Psoas muscle (tissue), 8 donors: Measurements from ENCODE around the gene CPNE1. TPM values are rescaled to one million over a fixed set of nuclear protein-coding genes. Genes with fewer than 3 reads are reported as not detected.
A peak's percentile ranks its signal among the peaks of the same experiment; 100 is the strongest.

Experiments
- ATAC-seq, 4 donors: fragments of 200-7000 bp; cut with Tn5 transposase; one replicate each; pipeline ENCODE4 v1.9.1; 2020; ENCODE audit warnings: moderate library complexity in 3 of 4, mild to moderate bottlenecking in 2 of 4
- DNase-seq, 2 donors: peaks; one replicate each; pipeline ENCODE4 v3.0.0-alpha.2; 2020
- H3K27ac ChIP-seq: fragments of 200-600 bp; one replicate; pipeline ENCODE4 v1.8.0; 2022
- H3K27me3 ChIP-seq, 3 donors: fragments of 200-600 bp in 1 of 3; one replicate each; pipeline versions ENCODE4 v1.6.1 to v1.8.0; 2013 to 2022; ENCODE audit warnings: low read length in 2 of 3, mild to moderate bottlenecking in 2 of 3, moderate library complexity in 1 of 3; ENCODE audit not compliant: insufficient read depth in 3 of 3
- H3K36me3 ChIP-seq, 2 donors: fragments of 200-600 bp in 1 of 2; one replicate each; pipeline versions ENCODE4 v1.6.1 to v1.8.0; 2013 to 2022; ENCODE audit warnings: low read depth in 1 of 2, mild to moderate bottlenecking in 1 of 2, moderate library complexity in 1 of 2; ENCODE audit not compliant: insufficient read depth in 1 of 2
- H3K4me1 ChIP-seq: fragments of 200-600 bp; one replicate; pipeline ENCODE4 v1.8.0; 2022
- H3K4me3 ChIP-seq: fragments of 200-600 bp; one replicate; pipeline ENCODE4 v1.8.0; 2022; ENCODE audit warnings: mild to moderate bottlenecking
- H3K9me3 ChIP-seq: fragments of 200-600 bp; one replicate; pipeline ENCODE4 v1.8.0; 2022
- whole genome bisulfite sequencing, 3 donors: extraction: QIAGEN DNeasy Blood & Tissue Kit; methylation state at CpG; one replicate each; pipeline versions ENCODE4 v1.1.6 to v1.1.7; 2013; 5-methylcytosine and 5-hydroxymethylcytosine counted together
- intact Hi-C, 2 donors: fragments of 100-400 bp; cut with DNase I; formaldehyde crosslinking; loops; one replicate each; pipeline versions ENCODE4 v1.11.0 to v1.14.2; 2022
- polyA plus RNA-seq, 3 donors: library from polyadenylated mRNA; stranded (reverse); fragments of 200-250 nt; gene quantifications; one replicate each; pipeline ENCODE4 v1.2.3, GENCODE V29; 2013
- total RNA-seq, 4 donors: library from RNA; stranded (reverse); fragmentation: NEBNext Ultra II Directional in 2 of 4; extraction: Animal tissue kit (Norgen Biotek cat#: 25700) in 2 of 4; gene quantifications; one replicate each; pipeline versions ENCODE4 v1.2.1 to v1.2.4, GENCODE V29; 2021 to 2023
- TF ChIP-seq, protein P1 (sequence below): fragments of 200-600 bp; IDR thresholded peaks from one replicate; pipeline ENCODE4 v1.8.0; 2022; ENCODE audit warnings: antibody characterized with exemption
- donor health status: healthy with polysubstance abuse.
- donor health status: DM: no; HTN: no; CAD: no; lungs with moderate emphysema.
- donor health status: Bipolar disorder and iron deficiency.
- donor health status: healthy.
- donor health status: DM: yes; HTN: yes; CAD: no.
- donor health status: DM: no; HTN: no; CAD: no.
- donor health status: DM: no; HTN: no; CAD: no.
- donor health status: DM: yes; HTN: yes; CAD: no.

Gene CPNE1
- total and polyA plus RNA-seq, 7 donors, result 55.9 to 75.4 (median 62.1) TPM

DNA sequence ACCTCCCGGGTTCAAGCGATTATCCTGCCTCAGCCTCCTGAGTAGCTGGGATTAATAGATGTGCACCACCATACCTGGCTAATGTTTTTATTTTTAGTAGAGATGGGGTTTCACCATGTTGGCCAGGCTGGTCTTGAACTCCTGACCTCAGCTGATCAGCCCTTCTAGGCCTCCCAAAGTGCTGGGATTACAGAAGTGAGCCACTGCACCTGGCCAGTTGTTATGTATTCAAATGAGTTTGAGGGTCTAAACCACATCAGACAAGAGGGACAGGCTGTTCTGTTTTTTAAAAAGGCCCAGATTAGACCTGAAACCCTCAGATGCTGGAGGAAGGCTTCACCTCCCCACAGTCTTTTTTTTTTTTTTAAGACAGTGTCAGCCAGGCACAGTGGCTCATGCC lies 53.2 kb downstream of the CPNE1 start:
- TF ChIP-seq, protein P1, sequence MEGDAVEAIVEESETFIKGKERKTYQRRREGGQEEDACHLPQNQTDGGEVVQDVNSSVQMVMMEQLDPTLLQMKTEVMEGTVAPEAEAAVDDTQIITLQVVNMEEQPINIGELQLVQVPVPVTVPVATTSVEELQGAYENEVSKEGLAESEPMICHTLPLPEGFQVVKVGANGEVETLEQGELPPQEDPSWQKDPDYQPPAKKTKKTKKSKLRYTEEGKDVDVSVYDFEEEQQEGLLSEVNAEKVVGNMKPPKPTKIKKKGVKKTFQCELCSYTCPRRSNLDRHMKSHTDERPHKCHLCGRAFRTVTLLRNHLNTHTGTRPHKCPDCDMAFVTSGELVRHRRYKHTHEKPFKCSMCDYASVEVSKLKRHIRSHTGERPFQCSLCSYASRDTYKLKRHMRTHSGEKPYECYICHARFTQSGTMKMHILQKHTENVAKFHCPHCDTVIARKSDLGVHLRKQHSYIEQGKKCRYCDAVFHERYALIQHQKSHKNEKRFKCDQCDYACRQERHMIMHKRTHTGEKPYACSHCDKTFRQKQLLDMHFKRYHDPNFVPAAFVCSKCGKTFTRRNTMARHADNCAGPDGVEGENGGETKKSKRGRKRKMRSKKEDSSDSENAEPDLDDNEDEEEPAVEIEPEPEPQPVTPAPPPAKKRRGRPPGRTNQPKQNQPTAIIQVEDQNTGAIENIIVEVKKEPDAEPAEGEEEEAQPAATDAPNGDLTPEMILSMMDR, result no peak
- ATAC-seq (no peak), DNase-seq (no peak)
- intact Hi-C loops, result no loop called here
- H3K4me1 ChIP-seq, result no peaks in the 10 kb centered on the region
- WGBS, 3 donors, result 87 to 93% (median 91%) methylated on average over 2 of the region's 2 CpGs
- no peaks in the 10 kb centered on the region for H3K9me3 ChIP-seq
- no peak overlapping the region for H3K4me3 ChIP-seq
- no peaks in the 10 kb centered on the region for H3K36me3 ChIP-seq
- no peak overlapping the region for H3K27ac ChIP-seq
- no peaks in the 10 kb centered on the region for H3K27me3 ChIP-seq

GRCh38 chr20:35610833-35611427 lies 53.8 kb downstream of the CPNE1 start:
- Histone ChIP-seq H3K27ac (no peak overlapping the region), H3K36me3 (no peaks in the 10 kb centered on the region), H3K27me3 (no peaks in the 10 kb centered on the region), H3K4me1 (no peaks in the 10 kb centered on the region), H3K4me3 (no peak overlapping the region), H3K9me3 (no peaks in the 10 kb centered on the region)
- ATAC-seq, result no peak
- intact Hi-C loops, result no loop called here
- TF ChIP-seq, protein P1, result no peak
- 80 to 91% (median 88%) methylated on average over 9 of the region's 9 CpGs for WGBS, 3 donors
- DNase-seq, result peak in 1 of 2 donors; percentile 9

- Histone ChIP-seq H3K27me3 (no peaks in the 10 kb centered on the region), H3K4me3 (no peak overlapping the region), H3K36me3 (no peaks in the 10 kb centered on the region), H3K4me1 (no peaks in the 10 kb centered on the region), H3K9me3 (no peaks in the 10 kb centered on the region), H3K27ac (no peak overlapping the region)
- intact Hi-C loops, result loop anchor here in 1 of 2 donors (10.0 kb wide), 1 partner anchor 88 kb away; the partner anchor contains the start of genes NFS1 and ROMO1
- DNase-seq (peak in 1 of 2 donors; percentile 32), ATAC-seq (no peak)
- TF ChIP-seq, protein P1, result no peak
- WGBS, 3 donors, result 78 to 80% (median 78%) methylated on average over 14 of the region's 14 CpGs
Observed at GRCh38 chr20:35607003-35607735, 57.5 kb downstream of the CPNE1 start.

DNA sequence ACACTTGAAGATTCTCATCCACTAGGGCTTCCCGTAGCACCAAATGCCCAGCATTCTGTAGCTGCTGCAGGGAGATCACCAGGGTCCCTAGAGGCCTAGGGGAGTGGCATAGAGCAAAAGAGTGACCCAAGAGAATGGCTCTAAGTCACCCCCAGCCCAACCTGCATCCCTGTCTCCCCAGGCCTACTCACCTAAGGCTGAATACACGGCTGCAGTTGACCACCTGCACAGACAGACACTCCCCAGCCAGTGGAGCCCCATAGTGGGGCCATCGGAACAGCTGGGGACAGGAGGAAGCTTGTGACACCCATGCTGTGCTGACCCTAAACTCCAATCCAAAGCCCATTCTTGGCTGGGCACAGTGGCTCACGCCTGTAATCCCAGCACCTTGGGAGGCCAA lies 58.6 kb downstream of the CPNE1 start:
- no peaks in the 10 kb centered on the region for H3K27me3 ChIP-seq
- intact Hi-C loops, result loop anchor here (1.0 to 10.0 kb wide), 2 partner anchors 37 to 89 kb away; partner anchors contain the start of genes NFS1 (in 1 of the 2) and ROMO1 (in 1 of the 2)
- H3K27ac ChIP-seq, result no peak overlapping the region
- H3K4me1 ChIP-seq, result peaks cover 4% of the 10 kb centered on the region
- no peak for ATAC-seq
- H3K4me3 ChIP-seq, result no peak overlapping the region
- WGBS, 3 donors, result 87 to 88% (median 88%) methylated on average over 4 of the region's 4 CpGs
- TF ChIP-seq, protein P1, result no peak
- no peaks in the 10 kb centered on the region for H3K36me3 ChIP-seq
- DNase-seq, result peak in 1 of 2 donors; percentile 9
- H3K9me3 ChIP-seq, result no peaks in the 10 kb centered on the region
